ENCODE results near the gene VILL. TPM values are rescaled to one million over a fixed set of nuclear protein-coding genes. Genes with fewer than 3 reads are reported as not detected.

VILL gene
- polyA plus RNA-seq, 1 of the 3 experiments (the other 2 are of a cell fraction), result 8.8 TPM

DNA sequence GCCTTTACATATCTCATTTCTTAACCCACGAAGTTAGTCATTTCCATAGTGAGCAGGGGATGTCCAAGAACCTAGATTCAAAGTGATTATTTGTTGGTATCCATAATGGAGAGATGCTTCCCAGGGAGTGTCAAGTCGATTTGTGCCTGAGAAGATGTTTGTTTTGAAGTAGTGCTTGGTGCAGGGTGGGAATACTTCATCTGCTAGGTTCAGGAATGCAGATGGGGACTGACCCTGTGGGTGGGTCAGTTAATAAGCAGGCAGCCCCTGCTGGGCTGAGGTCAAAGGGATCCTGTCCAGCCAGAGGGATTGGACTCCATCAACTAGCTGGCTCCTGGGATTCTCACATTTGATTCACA, 44.1 kb upstream of the VILL start:
- CTCF ChIA-PET, result interaction anchor here (1.2 to 2.4 kb wide), 7 partner anchors 13 to 92 kb away, joined by 3 to 14 read pairs (median 4); no protein-coding TSS in a partner anchor
- TF ChIP-seq RFX5 (IDR thresholded peaks at IDR 0.05; ENCODE audit: low read length) (no peak), CHD2 (IDR thresholded peaks at IDR 0.05; ENCODE audit: low read length, partially characterized antibody) (no peak), TAF1 (IDR thresholded peaks at IDR 0.05; ENCODE audit: borderline replicate concordance, low read depth, low read length) (no peak), EZH2phosphoT487 (IDR thresholded peaks at IDR 0.05; ENCODE audit: borderline replicate concordance, low read depth) (no peak), GABPA (IDR thresholded peaks at IDR 0.05; ENCODE audit: low read depth) (no peak)
- TF ChIP-seq, protein P1, sequence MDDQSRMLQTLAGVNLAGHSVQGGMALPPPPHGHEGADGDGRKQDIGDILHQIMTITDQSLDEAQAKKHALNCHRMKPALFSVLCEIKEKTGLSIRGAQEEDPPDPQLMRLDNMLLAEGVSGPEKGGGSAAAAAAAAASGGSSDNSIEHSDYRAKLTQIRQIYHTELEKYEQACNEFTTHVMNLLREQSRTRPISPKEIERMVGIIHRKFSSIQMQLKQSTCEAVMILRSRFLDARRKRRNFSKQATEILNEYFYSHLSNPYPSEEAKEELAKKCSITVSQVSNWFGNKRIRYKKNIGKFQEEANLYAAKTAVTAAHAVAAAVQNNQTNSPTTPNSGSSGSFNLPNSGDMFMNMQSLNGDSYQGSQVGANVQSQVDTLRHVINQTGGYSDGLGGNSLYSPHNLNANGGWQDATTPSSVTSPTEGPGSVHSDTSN (IDR thresholded peaks at IDR 0.05), result no peak
- TF ChIP-seq, protein P2, sequence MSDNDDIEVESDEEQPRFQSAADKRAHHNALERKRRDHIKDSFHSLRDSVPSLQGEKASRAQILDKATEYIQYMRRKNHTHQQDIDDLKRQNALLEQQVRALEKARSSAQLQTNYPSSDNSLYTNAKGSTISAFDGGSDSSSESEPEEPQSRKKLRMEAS (IDR thresholded peaks at IDR 0.05; ENCODE audit: low read depth), result no peak
- TF ChIP-seq, protein P3, sequence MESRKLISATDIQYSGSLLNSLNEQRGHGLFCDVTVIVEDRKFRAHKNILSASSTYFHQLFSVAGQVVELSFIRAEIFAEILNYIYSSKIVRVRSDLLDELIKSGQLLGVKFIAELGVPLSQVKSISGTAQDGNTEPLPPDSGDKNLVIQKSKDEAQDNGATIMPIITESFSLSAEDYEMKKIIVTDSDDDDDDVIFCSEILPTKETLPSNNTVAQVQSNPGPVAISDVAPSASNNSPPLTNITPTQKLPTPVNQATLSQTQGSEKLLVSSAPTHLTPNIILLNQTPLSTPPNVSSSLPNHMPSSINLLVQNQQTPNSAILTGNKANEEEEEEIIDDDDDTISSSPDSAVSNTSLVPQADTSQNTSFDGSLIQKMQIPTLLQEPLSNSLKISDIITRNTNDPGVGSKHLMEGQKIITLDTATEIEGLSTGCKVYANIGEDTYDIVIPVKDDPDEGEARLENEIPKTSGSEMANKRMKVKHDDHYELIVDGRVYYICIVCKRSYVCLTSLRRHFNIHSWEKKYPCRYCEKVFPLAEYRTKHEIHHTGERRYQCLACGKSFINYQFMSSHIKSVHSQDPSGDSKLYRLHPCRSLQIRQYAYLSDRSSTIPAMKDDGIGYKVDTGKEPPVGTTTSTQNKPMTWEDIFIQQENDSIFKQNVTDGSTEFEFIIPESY (IDR thresholded peaks at IDR 0.05; ENCODE audit: borderline replicate concordance, low read depth), result no peak
- Histone ChIP-seq H3K9me2 (no peaks in the 10 kb centered on the region), H3K4me2 (peak overlapping the region; percentile 40), H4K20me1 (ENCODE audit: insufficient read depth) (no peaks in the 10 kb centered on the region), H3K79me2 (ENCODE audit: insufficient read depth) (peaks cover 7% of the 10 kb centered on the region), H3K36me3 (replicated peaks in 1 of 2; ENCODE audit: control insufficient read depth in 1 of 2, insufficient read depth in 2 of 2, low read length in 1 of 2) (peaks cover 9 to 13% of the 10 kb centered on the region in 2 experiments), H3K27ac (ENCODE audit: low read depth in 2 of 2, low read length in 1 of 2) (peak overlapping the region; percentile 83 to 98), H2AFZ (ENCODE audit: low read depth) (no peak overlapping the region), H3K9ac (0 out of 2 replicates have a peak overlapping the region, but pooled peaks have one; percentile 3), H3K27me3 (ENCODE audit: insufficient read depth) (no peaks in the 10 kb centered on the region), H3F3A (replicated peaks; ENCODE audit: insufficient read depth) (peaks cover 14% of the 10 kb centered on the region), H3K4me1 (ENCODE audit: control insufficient read depth in 1 of 2, insufficient read depth in 2 of 2, low read depth in 1 of 2, low read length in 1 of 2) (peaks cover 25 to 37% of the 10 kb centered on the region in 2 experiments), H3K4me3 (ENCODE audit: low read depth in 2 of 2, low read length in 1 of 2) (no peak overlapping the region; a peak in 1 of 4 replicates), H3K9me3 (no peaks in the 10 kb centered on the region)
- WGBS (ENCODE audit: low lambda C conversion rate), result 38% methylated on average over 2 of the region's 2 CpGs
- POLR2A ChIA-PET, result interaction anchor here (1.5 to 1.8 kb wide), 2 partner anchors 11 to 48 kb away, joined by 4 read pairs; no protein-coding TSS in a partner anchor
- DNase-seq, result no peak

DNA sequence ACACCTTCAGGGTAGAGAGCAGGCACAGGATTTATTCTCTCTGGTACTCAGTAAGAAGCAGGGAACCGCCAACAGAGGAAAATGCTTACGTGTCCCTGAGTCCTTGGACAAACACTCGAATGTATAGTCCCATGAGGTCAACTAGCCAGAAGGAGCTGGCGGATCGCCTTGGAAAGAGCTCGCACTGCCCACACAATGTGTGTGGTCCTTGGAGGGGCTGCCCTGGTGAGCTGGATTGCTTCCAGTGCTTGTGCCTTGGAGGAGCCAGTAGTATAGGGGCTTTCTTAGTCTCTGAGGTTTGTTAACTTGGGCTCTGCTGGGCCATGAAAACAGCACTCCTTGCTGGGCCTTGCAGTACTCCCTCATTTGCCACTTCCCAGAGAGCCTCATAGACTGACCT, 40.7 kb upstream of the VILL start:
- no peaks in the 10 kb centered on the region for H4K20me1 ChIP-seq (ENCODE audit: insufficient read depth)
- H3K79me2 ChIP-seq (ENCODE audit: insufficient read depth), result peaks cover 7% of the 10 kb centered on the region
- no peaks in the 10 kb centered on the region for H3K9me2 ChIP-seq
- WGBS (ENCODE audit: low lambda C conversion rate), result 88% methylated on average over 6 of the region's 6 CpGs
- H3F3A ChIP-seq (replicated peaks; ENCODE audit: insufficient read depth), result peaks cover 14% of the 10 kb centered on the region
- ChIA-PET CTCF (interaction anchor here (1.0 to 3.8 kb wide), 5 partner anchors 18 to 102 kb away, joined by 3 to 14 read pairs (median 4); no protein-coding TSS in a partner anchor), POLR2A (no interaction called here)
- peaks cover 21 to 28% of the 10 kb centered on the region in 2 experiments for H3K4me1 ChIP-seq (ENCODE audit: control insufficient read depth in 1 of 2, insufficient read depth in 2 of 2, low read depth in 1 of 2, low read length in 1 of 2)
- DNase-seq, result no peak
- H3K9me3 ChIP-seq, result no peaks in the 10 kb centered on the region
- no peak overlapping the region; a peak in 1 of 4 replicates for H3K27ac ChIP-seq (ENCODE audit: low read depth in 2 of 2, low read length in 1 of 2)
- H2AFZ ChIP-seq (ENCODE audit: low read depth), result no peak overlapping the region
- H3K27me3 ChIP-seq (ENCODE audit: insufficient read depth), result no peaks in the 10 kb centered on the region
- no peak overlapping the region for H3K4me3 ChIP-seq (ENCODE audit: low read depth in 2 of 2, low read length in 1 of 2)
- H3K9ac ChIP-seq, result no peak overlapping the region
- peaks cover 13 to 27% of the 10 kb centered on the region in 2 experiments for H3K36me3 ChIP-seq (replicated peaks in 1 of 2; ENCODE audit: control insufficient read depth in 1 of 2, insufficient read depth in 2 of 2, low read length in 1 of 2)
- H3K4me2 ChIP-seq, result no peak overlapping the region
- TF ChIP-seq CHD2 (IDR thresholded peaks at IDR 0.05; ENCODE audit: low read length, partially characterized antibody) (no peak), MXI1 (IDR thresholded peaks at IDR 0.05; ENCODE audit: low read depth, low read length) (no peak), RXRA (IDR thresholded peaks at IDR 0.05; ENCODE audit: borderline replicate concordance, low read depth) (no peak), EZH2phosphoT487 (IDR thresholded peaks at IDR 0.05; ENCODE audit: borderline replicate concordance, low read depth) (no peak)
- TF ChIP-seq, protein P4, sequence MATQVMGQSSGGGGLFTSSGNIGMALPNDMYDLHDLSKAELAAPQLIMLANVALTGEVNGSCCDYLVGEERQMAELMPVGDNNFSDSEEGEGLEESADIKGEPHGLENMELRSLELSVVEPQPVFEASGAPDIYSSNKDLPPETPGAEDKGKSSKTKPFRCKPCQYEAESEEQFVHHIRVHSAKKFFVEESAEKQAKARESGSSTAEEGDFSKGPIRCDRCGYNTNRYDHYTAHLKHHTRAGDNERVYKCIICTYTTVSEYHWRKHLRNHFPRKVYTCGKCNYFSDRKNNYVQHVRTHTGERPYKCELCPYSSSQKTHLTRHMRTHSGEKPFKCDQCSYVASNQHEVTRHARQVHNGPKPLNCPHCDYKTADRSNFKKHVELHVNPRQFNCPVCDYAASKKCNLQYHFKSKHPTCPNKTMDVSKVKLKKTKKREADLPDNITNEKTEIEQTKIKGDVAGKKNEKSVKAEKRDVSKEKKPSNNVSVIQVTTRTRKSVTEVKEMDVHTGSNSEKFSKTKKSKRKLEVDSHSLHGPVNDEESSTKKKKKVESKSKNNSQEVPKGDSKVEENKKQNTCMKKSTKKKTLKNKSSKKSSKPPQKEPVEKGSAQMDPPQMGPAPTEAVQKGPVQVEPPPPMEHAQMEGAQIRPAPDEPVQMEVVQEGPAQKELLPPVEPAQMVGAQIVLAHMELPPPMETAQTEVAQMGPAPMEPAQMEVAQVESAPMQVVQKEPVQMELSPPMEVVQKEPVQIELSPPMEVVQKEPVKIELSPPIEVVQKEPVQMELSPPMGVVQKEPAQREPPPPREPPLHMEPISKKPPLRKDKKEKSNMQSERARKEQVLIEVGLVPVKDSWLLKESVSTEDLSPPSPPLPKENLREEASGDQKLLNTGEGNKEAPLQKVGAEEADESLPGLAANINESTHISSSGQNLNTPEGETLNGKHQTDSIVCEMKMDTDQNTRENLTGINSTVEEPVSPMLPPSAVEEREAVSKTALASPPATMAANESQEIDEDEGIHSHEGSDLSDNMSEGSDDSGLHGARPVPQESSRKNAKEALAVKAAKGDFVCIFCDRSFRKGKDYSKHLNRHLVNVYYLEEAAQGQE (IDR thresholded peaks at IDR 0.05; ENCODE audit: low read depth, low read length), result no peak
- TF ChIP-seq, protein P5, sequence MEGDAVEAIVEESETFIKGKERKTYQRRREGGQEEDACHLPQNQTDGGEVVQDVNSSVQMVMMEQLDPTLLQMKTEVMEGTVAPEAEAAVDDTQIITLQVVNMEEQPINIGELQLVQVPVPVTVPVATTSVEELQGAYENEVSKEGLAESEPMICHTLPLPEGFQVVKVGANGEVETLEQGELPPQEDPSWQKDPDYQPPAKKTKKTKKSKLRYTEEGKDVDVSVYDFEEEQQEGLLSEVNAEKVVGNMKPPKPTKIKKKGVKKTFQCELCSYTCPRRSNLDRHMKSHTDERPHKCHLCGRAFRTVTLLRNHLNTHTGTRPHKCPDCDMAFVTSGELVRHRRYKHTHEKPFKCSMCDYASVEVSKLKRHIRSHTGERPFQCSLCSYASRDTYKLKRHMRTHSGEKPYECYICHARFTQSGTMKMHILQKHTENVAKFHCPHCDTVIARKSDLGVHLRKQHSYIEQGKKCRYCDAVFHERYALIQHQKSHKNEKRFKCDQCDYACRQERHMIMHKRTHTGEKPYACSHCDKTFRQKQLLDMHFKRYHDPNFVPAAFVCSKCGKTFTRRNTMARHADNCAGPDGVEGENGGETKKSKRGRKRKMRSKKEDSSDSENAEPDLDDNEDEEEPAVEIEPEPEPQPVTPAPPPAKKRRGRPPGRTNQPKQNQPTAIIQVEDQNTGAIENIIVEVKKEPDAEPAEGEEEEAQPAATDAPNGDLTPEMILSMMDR (IDR thresholded peaks at IDR 0.05), result no peak
- TF ChIP-seq, protein P6, sequence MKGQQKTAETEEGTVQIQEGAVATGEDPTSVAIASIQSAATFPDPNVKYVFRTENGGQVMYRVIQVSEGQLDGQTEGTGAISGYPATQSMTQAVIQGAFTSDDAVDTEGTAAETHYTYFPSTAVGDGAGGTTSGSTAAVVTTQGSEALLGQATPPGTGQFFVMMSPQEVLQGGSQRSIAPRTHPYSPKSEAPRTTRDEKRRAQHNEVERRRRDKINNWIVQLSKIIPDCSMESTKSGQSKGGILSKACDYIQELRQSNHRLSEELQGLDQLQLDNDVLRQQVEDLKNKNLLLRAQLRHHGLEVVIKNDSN (IDR thresholded peaks at IDR 0.05; ENCODE audit: borderline replicate concordance, low read depth), result no peak

Data from SK-N-SH (cell line).